ENCODE measurements around the gene MPZL1.

DNA sequence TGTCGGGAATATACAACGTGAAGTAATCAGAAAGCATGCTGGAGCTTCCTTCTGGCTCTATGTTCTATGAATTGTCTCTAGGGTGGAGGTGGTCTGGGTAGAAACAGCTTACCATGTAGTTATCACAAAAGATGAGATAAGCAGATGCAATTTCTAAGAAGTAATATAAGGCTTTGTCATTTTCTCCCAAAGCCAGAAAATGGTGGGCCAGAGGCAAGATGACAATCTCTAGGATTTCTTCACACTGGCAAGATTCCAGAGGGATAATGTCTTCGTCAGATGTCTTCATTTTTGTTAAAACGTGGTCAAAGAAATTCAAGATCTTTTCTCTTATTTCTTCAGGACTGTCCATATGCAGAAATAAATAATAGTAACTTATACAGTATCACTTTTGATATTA lies 114.4 kb downstream of the MPZL1 start:
- no peak for TF ChIP-seq POLR2AphosphoS5 (IDR thresholded peaks at IDR 0.05; ENCODE audit: insufficient read depth, low read depth, low read length)
- TF ChIP-seq POLR2A (IDR thresholded peaks at IDR 0.05; ENCODE audit: low read depth, low read length), result no peak
- TF ChIP-seq FOS (IDR thresholded peaks at IDR 0.05; ENCODE audit: borderline replicate concordance, insufficient read depth, low read length), result no peak
- TF ChIP-seq, protein P1, sequence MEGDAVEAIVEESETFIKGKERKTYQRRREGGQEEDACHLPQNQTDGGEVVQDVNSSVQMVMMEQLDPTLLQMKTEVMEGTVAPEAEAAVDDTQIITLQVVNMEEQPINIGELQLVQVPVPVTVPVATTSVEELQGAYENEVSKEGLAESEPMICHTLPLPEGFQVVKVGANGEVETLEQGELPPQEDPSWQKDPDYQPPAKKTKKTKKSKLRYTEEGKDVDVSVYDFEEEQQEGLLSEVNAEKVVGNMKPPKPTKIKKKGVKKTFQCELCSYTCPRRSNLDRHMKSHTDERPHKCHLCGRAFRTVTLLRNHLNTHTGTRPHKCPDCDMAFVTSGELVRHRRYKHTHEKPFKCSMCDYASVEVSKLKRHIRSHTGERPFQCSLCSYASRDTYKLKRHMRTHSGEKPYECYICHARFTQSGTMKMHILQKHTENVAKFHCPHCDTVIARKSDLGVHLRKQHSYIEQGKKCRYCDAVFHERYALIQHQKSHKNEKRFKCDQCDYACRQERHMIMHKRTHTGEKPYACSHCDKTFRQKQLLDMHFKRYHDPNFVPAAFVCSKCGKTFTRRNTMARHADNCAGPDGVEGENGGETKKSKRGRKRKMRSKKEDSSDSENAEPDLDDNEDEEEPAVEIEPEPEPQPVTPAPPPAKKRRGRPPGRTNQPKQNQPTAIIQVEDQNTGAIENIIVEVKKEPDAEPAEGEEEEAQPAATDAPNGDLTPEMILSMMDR (IDR thresholded peaks at IDR 0.05; ENCODE audit: extremely low read depth in 1 of 2, insufficient read depth in 1 of 2, low read depth in 1 of 2, low read length in 2 of 2), result no peak
- TF ChIP-seq, protein P2, sequence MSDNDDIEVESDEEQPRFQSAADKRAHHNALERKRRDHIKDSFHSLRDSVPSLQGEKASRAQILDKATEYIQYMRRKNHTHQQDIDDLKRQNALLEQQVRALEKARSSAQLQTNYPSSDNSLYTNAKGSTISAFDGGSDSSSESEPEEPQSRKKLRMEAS (IDR thresholded peaks at IDR 0.05; ENCODE audit: insufficient read depth, insufficient read length), result no peak
- TF ChIP-seq EZH2 (IDR thresholded peaks at IDR 0.05; ENCODE audit: borderline replicate concordance, low read depth, low read length, severe bottlenecking), result no peak
- TF ChIP-seq MYC (IDR thresholded peaks at IDR 0.05; ENCODE audit: low read depth, low read length), result no peak
- TF ChIP-seq JUN (IDR thresholded peaks at IDR 0.05; ENCODE audit: borderline replicate concordance, insufficient read depth, insufficient read length, low read depth), result no peak
- no peak for TF ChIP-seq GATA2 (IDR thresholded peaks at IDR 0.05; ENCODE audit: insufficient read depth, insufficient read length, low read depth, low read length)
